A549 (cell line): ENCODE measurements around the gene PDE3A. TPM values are rescaled to one million over a fixed set of nuclear protein-coding genes. Genes with fewer than 3 reads are reported as not detected.

Experiments used
- ATAC-seq, 2 experiments: fragments of 200-7000 bp in 1 of 2; fragments of >200 bp in 1 of 2; cut with Nextera tagmentation in 1 of 2; cut with Tn5 transposase in 1 of 2; 3 replicates each; pipeline versions ENCODE4 v1.8.0 to v1.9.1; 2018 to 2020; ENCODE audit warnings: mild to moderate bottlenecking in 1 of 2, moderate library complexity in 1 of 2
- CTCF ChIA-PET: fragments of 300-600 bp; sonication (Branson Sonifier 250); formaldehyde crosslinking; extraction: SDS; loops from one replicate; lab custom pipeline; 2021; ENCODE audit warnings: antibody characterized with exemption, inconsistent platforms; lab: Yijun Ruan, JAX
- POLR2A ChIA-PET: fragments of 350-600 bp; formaldehyde crosslinking; extraction: SDS; loops from one replicate; lab custom pipeline; 2021; ENCODE audit warnings: antibody characterized with exemption, inconsistent platforms; lab: Yijun Ruan, JAX
- DNase-seq, 2 experiments: peaks; one replicate each; pipeline versions ENCODE4 v3.0.0 to v3.0.0-alpha.2; 2011 to 2016; ENCODE audit warnings: low read depth in 1 of 2, low spot score in 1 of 2
- FAIRE-seq: peaks from 2 replicates; lab custom pipeline; 2011; peaks lifted over from hg19 to GRCh38; lab: Jason Lieb, UNC
- H3K27ac ChIP-seq, 2 experiments: fragments of >200 bp; sonication (Bioruptor Twin); formaldehyde crosslinking; 3 replicates each; pipeline ENCODE4 v1.5.1; 2016 to 2017
- H3K4me1 ChIP-seq: fragments of >200 bp; sonication (Bioruptor Twin); formaldehyde crosslinking; 3 replicates; pipeline ENCODE4 v1.6.1; 2016
- H3K4me2 ChIP-seq: fragments of >200 bp; sonication (Bioruptor Twin); formaldehyde crosslinking; 3 replicates; pipeline ENCODE4 v1.6.1; 2016
- H3K4me3 ChIP-seq: fragments of >200 bp; sonication (Bioruptor Twin); formaldehyde crosslinking; 3 replicates; pipeline ENCODE4 v1.5.1; 2016
- H3K9me3 ChIP-seq: fragments of >200 bp; sonication (Bioruptor Twin); formaldehyde crosslinking; 3 replicates; pipeline ENCODE4 v1.6.1; 2016
- CHD4 ChIP-seq: fragments of 200-600 bp; sonication (generic); IDR thresholded peaks from 2 replicates; pipeline ENCODE4 v1.6.1; 2016; ENCODE audit warnings: antibody characterized with exemption, mild to moderate bottlenecking, borderline replicate concordance
- EHF ChIP-seq: fragments of 250-450 bp; sonication (Bioruptor Pico); IDR thresholded peaks from 2 replicates; pipeline ENCODE4 v1.5.0; 2020; ENCODE audit warnings: mild to moderate bottlenecking
- EHMT2 ChIP-seq: fragments of 200-600 bp; sonication (generic); IDR thresholded peaks from 2 replicates; pipeline ENCODE4 v1.6.1; 2016; ENCODE audit warnings: antibody characterized with exemption, low read depth, mild to moderate bottlenecking, moderate library complexity
- FOSL2 ChIP-seq, 2 experiments: fragments of 450-650 bp in 1 of 2; fragments of >200 bp in 1 of 2; sonication (Bioruptor Twin) in 1 of 2; formaldehyde crosslinking; IDR thresholded peaks; 2 replicates each; pipeline versions ENCODE4 v1.5.0 to v1.6.1; 2016 to 2020; ENCODE audit warnings: mild to moderate bottlenecking in 1 of 2, moderate library complexity in 1 of 2
- FOXS1 ChIP-seq: fragments of 250-450 bp; sonication (Bioruptor Pico); IDR thresholded peaks from 2 replicates; pipeline ENCODE4 v1.5.0; 2020; ENCODE audit warnings: mild to moderate bottlenecking, moderate library complexity
- GATA3 ChIP-seq: IDR thresholded peaks from 2 replicates; pipeline ENCODE4 v1.6.1; 2012; ENCODE audit warnings: borderline replicate concordance
- HEYL ChIP-seq: fragments of 250-450 bp; sonication (Bioruptor Pico); IDR thresholded peaks from 2 replicates; pipeline ENCODE4 v1.8.0; 2021; ENCODE audit warnings: mild to moderate bottlenecking, moderate library complexity
- JUN ChIP-seq, 2 experiments: fragments of >200 bp; sonication (Bioruptor Twin); formaldehyde crosslinking; IDR thresholded peaks; 2 replicates in 1 of 2; 3 replicates in 1 of 2; pipeline ENCODE4 v1.6.1; 2016 to 2017
- KDM5A ChIP-seq: fragments of 200-600 bp; sonication (generic); IDR thresholded peaks from 2 replicates; pipeline ENCODE4 v1.6.1; 2016; ENCODE audit warnings: antibody characterized with exemption, mild to moderate bottlenecking
- MAFK ChIP-seq: fragments of 450-650 bp; IDR thresholded peaks from 2 replicates; pipeline ENCODE4 v1.6.1; 2014; ENCODE audit not compliant: partially characterized antibody
- SMC3 ChIP-seq: fragments of >200 bp; sonication (Bioruptor Twin); formaldehyde crosslinking; IDR thresholded peaks from 3 replicates; pipeline ENCODE4 v1.6.1; 2018; ENCODE audit warnings: inconsistent platforms
- SREBF2 ChIP-seq: fragments of 450-650 bp; IDR thresholded peaks from 2 replicates; pipeline ENCODE4 v1.6.1; 2014; ENCODE audit warnings: mild to moderate bottlenecking, moderate library complexity
- WGBS: methylation state at CpG from one replicate; pipeline ENCODE4 v1.1.6; 2017; ENCODE audit errors: missing lambda C conversion rate; 5-methylcytosine and 5-hydroxymethylcytosine counted together
- polyA plus RNA-seq, 4 experiments: library from polyadenylated mRNA; depleted of rRNA in 3 of 4; stranded (reverse); fragments of >200 nt; fragmentation: RNase III in 1 of 4; extraction: RNeasy Plus Mini Kit Qiagen cat#74134 plus additional on column Dnase treatment in 1 of 4; gene quantifications; 2 replicates in 3 of 4; 3 replicates in 1 of 4; pipeline ENCODE4 v1.2.3, GENCODE V29; 2011 to 2017
- TF ChIP-seq, protein P1 (sequence below): fragments of >200 bp; sonication (Bioruptor Twin); formaldehyde crosslinking; IDR thresholded peaks from 3 replicates; pipeline ENCODE4 v1.5.1; 2016
- TF ChIP-seq, protein P2 (sequence below): IDR thresholded peaks from 2 replicates; pipeline ENCODE4 v1.6.1; 2012
- TF ChIP-seq, protein P3 (sequence below): fragments of 150-350 bp; IDR thresholded peaks from 2 replicates; pipeline ENCODE4 v1.6.1; 2014; ENCODE audit warnings: low read depth, mild to moderate bottlenecking, low read length
- TF ChIP-seq, protein P4 (sequence below): IDR thresholded peaks from 2 replicates; pipeline ENCODE4 v1.6.1; 2012
- TF ChIP-seq, protein P5 (sequence below): fragments of 250-450 bp; sonication (Bioruptor Pico); IDR thresholded peaks from 2 replicates; pipeline ENCODE4 v1.5.0; 2020; ENCODE audit warnings: low read depth, mild to moderate bottlenecking, moderate library complexity

The PDE3A gene
- polyA plus RNA-seq, 2 of the 4 experiments (the other 2 are of a cell fraction): 7.6 to 12.7 TPM

DNA sequence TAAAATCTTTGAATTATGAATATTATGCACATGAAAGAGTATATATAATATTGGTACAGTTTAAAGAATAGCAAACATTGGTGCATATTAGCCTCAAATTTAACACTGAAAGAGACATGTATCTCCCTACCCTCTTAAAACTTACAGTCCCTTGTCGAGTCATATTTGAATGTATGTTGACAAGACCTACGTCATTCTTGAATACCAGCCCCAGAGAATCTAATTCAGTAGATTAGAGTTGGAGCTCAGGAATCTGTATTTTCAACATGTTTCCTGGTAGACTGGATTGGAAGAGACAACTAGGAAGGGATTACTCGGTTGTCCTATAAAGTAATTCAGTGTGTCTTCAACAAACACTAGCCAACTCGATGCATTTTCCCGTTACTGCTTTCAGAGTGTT, 104.8 kb downstream of the PDE3A start (continued):
- TF ChIP-seq, protein P1, sequence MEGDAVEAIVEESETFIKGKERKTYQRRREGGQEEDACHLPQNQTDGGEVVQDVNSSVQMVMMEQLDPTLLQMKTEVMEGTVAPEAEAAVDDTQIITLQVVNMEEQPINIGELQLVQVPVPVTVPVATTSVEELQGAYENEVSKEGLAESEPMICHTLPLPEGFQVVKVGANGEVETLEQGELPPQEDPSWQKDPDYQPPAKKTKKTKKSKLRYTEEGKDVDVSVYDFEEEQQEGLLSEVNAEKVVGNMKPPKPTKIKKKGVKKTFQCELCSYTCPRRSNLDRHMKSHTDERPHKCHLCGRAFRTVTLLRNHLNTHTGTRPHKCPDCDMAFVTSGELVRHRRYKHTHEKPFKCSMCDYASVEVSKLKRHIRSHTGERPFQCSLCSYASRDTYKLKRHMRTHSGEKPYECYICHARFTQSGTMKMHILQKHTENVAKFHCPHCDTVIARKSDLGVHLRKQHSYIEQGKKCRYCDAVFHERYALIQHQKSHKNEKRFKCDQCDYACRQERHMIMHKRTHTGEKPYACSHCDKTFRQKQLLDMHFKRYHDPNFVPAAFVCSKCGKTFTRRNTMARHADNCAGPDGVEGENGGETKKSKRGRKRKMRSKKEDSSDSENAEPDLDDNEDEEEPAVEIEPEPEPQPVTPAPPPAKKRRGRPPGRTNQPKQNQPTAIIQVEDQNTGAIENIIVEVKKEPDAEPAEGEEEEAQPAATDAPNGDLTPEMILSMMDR: no peak
- TF ChIP-seq MAFK: no peak

DNA sequence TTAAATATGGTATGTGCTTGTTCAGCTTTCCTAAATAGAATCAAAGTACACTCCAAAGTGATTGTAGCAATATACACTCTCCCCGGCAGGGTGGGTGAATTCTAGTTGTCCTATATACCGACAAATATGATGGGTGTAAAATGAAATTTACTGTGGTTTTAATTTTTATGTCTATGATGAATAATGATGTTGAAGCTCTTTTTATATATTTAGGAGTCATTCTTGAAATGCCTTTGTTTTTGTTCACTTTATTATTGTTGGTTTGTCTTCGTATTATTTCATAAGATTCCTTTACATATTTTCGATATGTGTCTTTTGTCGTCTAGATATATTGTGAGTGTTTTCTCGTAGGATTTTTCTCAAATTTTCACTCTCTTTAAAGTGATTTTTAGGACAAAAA, 105.7 kb downstream of the PDE3A start:
- H3K4me1 ChIP-seq: peaks cover 1% of the 10 kb centered on the region; the same call in 2 of the 3 replicates
- TF ChIP-seq, protein P2, sequence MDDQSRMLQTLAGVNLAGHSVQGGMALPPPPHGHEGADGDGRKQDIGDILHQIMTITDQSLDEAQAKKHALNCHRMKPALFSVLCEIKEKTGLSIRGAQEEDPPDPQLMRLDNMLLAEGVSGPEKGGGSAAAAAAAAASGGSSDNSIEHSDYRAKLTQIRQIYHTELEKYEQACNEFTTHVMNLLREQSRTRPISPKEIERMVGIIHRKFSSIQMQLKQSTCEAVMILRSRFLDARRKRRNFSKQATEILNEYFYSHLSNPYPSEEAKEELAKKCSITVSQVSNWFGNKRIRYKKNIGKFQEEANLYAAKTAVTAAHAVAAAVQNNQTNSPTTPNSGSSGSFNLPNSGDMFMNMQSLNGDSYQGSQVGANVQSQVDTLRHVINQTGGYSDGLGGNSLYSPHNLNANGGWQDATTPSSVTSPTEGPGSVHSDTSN: no peak
- H3K4me2 ChIP-seq: no peak overlapping the region
- 85% methylated on average over 6 of the region's 6 CpGs for WGBS
- DNase-seq (no peak), FAIRE-seq (no peak), ATAC-seq (no peak)
- no peak overlapping the region for H3K27ac ChIP-seq
- no peak overlapping the region for H3K4me3 ChIP-seq
- CTCF ChIA-PET: interaction anchor here (1.2 kb wide), 1 partner anchor 14 kb away, joined by 3 read pairs; no protein-coding TSS in a partner anchor
- POLR2A ChIA-PET: no interaction called here
- H3K9me3 ChIP-seq: peaks cover 2% of the 10 kb centered on the region; the same call in 1 of the 3 replicates

DNA sequence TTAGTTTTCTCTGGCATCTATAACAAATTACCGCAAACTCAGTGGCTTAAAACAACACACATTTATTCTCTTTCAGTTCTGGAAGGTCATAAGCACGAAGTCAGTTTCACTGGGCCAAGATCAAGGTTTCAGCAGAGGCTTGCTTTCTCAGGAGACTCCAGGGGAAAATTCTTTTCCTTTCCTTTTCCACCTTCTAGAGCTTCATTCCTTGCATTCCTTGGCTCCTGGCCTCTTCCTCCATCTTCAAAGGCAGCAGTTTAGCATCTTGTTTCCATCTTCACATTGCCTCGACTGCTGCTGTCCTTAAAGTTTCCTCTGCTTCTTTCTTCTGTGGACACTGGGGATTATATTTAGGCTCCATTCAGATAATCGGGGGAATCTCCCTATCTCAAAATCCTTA, 106.1 kb downstream of the PDE3A start:
- H3K4me3 ChIP-seq: no peak overlapping the region
- no peak overlapping the region for H3K4me2 ChIP-seq
- WGBS: 81% methylated on average over 4 of the region's 4 CpGs
- no peak for TF ChIP-seq EHF (CRISPR knock-in tag)
- TF ChIP-seq CHD4: no peak
- TF ChIP-seq EHMT2: no peak
- TF ChIP-seq, protein P3, sequence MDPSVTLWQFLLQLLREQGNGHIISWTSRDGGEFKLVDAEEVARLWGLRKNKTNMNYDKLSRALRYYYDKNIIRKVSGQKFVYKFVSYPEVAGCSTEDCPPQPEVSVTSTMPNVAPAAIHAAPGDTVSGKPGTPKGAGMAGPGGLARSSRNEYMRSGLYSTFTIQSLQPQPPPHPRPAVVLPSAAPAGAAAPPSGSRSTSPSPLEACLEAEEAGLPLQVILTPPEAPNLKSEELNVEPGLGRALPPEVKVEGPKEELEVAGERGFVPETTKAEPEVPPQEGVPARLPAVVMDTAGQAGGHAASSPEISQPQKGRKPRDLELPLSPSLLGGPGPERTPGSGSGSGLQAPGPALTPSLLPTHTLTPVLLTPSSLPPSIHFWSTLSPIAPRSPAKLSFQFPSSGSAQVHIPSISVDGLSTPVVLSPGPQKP: no peak
- TF ChIP-seq KDM5A: no peak
- no peak for TF ChIP-seq JUN (IDR thresholded peaks at IDR 0.05)
- TF ChIP-seq, all 56 proteins: peak for 0
- Histone ChIP-seq H3K27ac (peak overlapping the region in 1 of 2 experiments; percentile 45; a peak in 2 of 6 replicates), H3K4me1 (no peaks in the 10 kb centered on the region; the same call in 1 of the 3 replicates), H3K9me3 (peaks cover 2% of the 10 kb centered on the region; the same call in 1 of the 3 replicates)
- ChIA-PET CTCF (no interaction called here), POLR2A (no interaction called here)
- FAIRE-seq (no peak), ATAC-seq (no peak), DNase-seq (no peak)

DNA sequence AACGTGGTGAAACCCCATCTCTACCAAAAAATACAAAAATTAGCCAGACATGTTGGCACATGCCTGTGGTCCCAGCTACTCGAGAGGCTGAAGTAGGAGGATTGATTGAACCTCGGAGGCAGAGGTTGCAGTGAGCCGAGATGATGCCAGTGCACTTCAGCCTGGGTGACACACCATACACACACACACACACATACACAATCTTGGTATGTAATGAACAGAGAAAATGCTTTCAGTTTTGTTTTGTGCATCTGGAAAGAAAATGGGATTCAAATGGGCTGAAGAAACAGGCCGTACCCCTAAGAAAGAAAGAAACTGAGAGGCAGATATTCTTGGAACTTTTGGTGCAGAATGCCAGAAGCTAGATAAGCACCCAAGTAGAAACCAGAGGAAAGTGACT, 107.2 kb downstream of the PDE3A start:
- FAIRE-seq: no peak
- ChIA-PET CTCF (no interaction called here), POLR2A (no interaction called here)
- H3K9me3 ChIP-seq: peaks cover 2% of the 10 kb centered on the region; the same call in 1 of the 3 replicates
- TF ChIP-seq JUN (IDR thresholded peaks at IDR 0.05) (no peak), SMC3 (no peak), HEYL (CRISPR knock-in tag) (no peak), GATA3 (no peak), FOSL2 (IDR thresholded peaks at IDR 0.05) (no peak), FOSL2 (CRISPR knock-in tag; IDR thresholded peaks at IDR 0.05) (no peak), EHMT2 (no peak), FOXS1 (CRISPR knock-in tag) (no peak), SREBF2 (no peak)
- TF ChIP-seq, protein P4, sequence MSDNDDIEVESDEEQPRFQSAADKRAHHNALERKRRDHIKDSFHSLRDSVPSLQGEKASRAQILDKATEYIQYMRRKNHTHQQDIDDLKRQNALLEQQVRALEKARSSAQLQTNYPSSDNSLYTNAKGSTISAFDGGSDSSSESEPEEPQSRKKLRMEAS: no peak
- TF ChIP-seq, protein P5, sequence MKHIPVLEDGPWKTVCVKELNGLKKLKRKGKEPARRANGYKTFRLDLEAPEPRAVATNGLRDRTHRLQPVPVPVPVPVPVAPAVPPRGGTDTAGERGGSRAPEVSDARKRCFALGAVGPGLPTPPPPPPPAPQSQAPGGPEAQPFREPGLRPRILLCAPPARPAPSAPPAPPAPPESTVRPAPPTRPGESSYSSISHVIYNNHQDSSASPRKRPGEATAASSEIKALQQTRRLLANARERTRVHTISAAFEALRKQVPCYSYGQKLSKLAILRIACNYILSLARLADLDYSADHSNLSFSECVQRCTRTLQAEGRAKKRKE: no peak
- no peak for DNase-seq
- H3K4me1 ChIP-seq: no peaks in the 10 kb centered on the region; the same call in 2 of the 3 replicates
- WGBS: 77% methylated on average over 5 of the region's 5 CpGs
- no peak overlapping the region for H3K4me2 ChIP-seq
- ATAC-seq: no peak
- H3K27ac ChIP-seq: peak overlapping the region in 1 of 2 experiments; percentile 9; a peak in 2 of 6 replicates
- H3K4me3 ChIP-seq: no peak overlapping the region
